ENCODE results near the gene TIMM8A. TPM values are rescaled to one million over a fixed set of nuclear protein-coding genes. Genes with fewer than 3 reads are reported as not detected.

TIMM8A gene
- total and polyA plus RNA-seq, 4 donors, result 6.1 to 21.4 (median 13.8) TPM

- TF ChIP-seq REST (IDR thresholded peaks at IDR 0.05) (no peak), HNF4A (conservative IDR thresholded peaks at IDR 0.05) (no peak), TAF1 (conservative IDR thresholded peaks at IDR 0.05) (no peak), RXRA (IDR thresholded peaks at IDR 0.05) (no peak), SP1 (IDR thresholded peaks at IDR 0.05) (no peak), YY1 (IDR thresholded peaks at IDR 0.05) (no peak), RAD21 (IDR thresholded peaks at IDR 0.05) (no peak), JUND (IDR thresholded peaks at IDR 0.05) (no peak)
These were observed 44.8 kb downstream of the TIMM8A start (continued) for GRCh38 chrX:101303790-101304189.

Small RNAs within 50 kb of the gene (small RNA-seq; reads per million reads assigned to genes)
- not detected for gene RNU6-934P

Other genes with a start within 250 kb of the TIMM8A start
- under 1 TPM; under 0.01 to 0.23 TPM for gene DRP2, start 129.0 kb downstream of the TIMM8A start, total RNA-seq
- not detected for gene DRP2, start 129.0 kb downstream of the TIMM8A start, polyA plus RNA-seq
- under 1 TPM in 1 of 2 donors, not detected in 1; 0.33 TPM for gene TAF7L, start 57.4 kb downstream of the TIMM8A start, total RNA-seq
- under 1 TPM; 0.03 to 0.40 TPM for gene TAF7L, start 57.4 kb downstream of the TIMM8A start, polyA plus RNA-seq
- gene BTK, start 37.4 kb upstream of the TIMM8A start, total RNA-seq, result 10 to 100 TPM in 1 of 2 donors, 1 to 10 TPM in 1; 2.9 to 22.6 TPM
- 1 to 10 TPM in 1 of 2 donors, under 1 TPM in 1; 0.99 to 1.7 TPM for gene BTK, start 37.4 kb upstream of the TIMM8A start, polyA plus RNA-seq
- gene RPL36A, start 42.3 kb upstream of the TIMM8A start, total RNA-seq, result 100 to 1,000 TPM; 301 to 519 TPM
- gene RPL36A, start 42.3 kb upstream of the TIMM8A start, polyA plus RNA-seq, result 100 to 1,000 TPM; 123 to 458 TPM
- gene GLA, start 59.2 kb upstream of the TIMM8A start, total RNA-seq, result 10 to 100 TPM; 11.8 to 16.3 TPM
- gene GLA, start 59.2 kb upstream of the TIMM8A start, polyA plus RNA-seq, result 10 to 100 TPM in 1 of 2 donors, 1 to 10 TPM in 1; 9.5 to 14.5 TPM
- gene HNRNPH2, start 59.5 kb upstream of the TIMM8A start, total RNA-seq, result 10 to 100 TPM; 31.5 to 36.2 TPM
- 10 to 100 TPM; 33.3 to 36.9 TPM for gene HNRNPH2, start 59.5 kb upstream of the TIMM8A start, polyA plus RNA-seq
- gene ARMCX4, start 136.7 kb upstream of the TIMM8A start, total RNA-seq, result 1 to 10 TPM; 2.1 to 4.6 TPM
- 1 to 10 TPM; 1.4 to 1.9 TPM for gene ARMCX4, start 136.7 kb upstream of the TIMM8A start, polyA plus RNA-seq
- gene ARMCX1, start 201.8 kb upstream of the TIMM8A start, total RNA-seq, result 1 to 10 TPM; 2.3 to 9.0 TPM
- gene ARMCX1, start 201.8 kb upstream of the TIMM8A start, polyA plus RNA-seq, result 1 to 10 TPM; 1.1 to 1.8 TPM

Measured in liver (tissue), 6 donors.